ACC112 (cell line): ENCODE measurements around the gene C11orf52.
A peak's percentile ranks its signal among the peaks of the same experiment; 100 is the strongest.
"Not testable (repeated sequence)": the region's sequence is repeated elsewhere in the genome, so short reads cannot be mapped to it uniquely, and the experiment has no call there.

Experiments
- H2AFZ ChIP-seq: fragments of 200-600 bp; sonication (generic); one replicate; pipeline ENCODE4 v1.6.0; 2017; ENCODE audit warnings: antibody characterized with exemption, low read length; ENCODE audit not compliant: unreplicated experiment
- H3K27ac ChIP-seq: fragments of 200-600 bp; sonication (generic); 2 replicates; pipeline ENCODE4 v1.5.1; 2014; ENCODE audit warnings: low read depth, mild to moderate bottlenecking, antibody characterized with exemption, low read length, moderate library complexity
- H3K27me3 ChIP-seq: fragments of 200-600 bp; sonication (generic); 2 replicates; pipeline ENCODE4 v1.6.1; 2014; ENCODE audit warnings: mild to moderate bottlenecking, antibody characterized with exemption, low read length, moderate library complexity, mixed read lengths; ENCODE audit not compliant: insufficient read depth
- H3K36me3 ChIP-seq: fragments of 200-600 bp; sonication (generic); 2 replicates; pipeline ENCODE4 v1.6.1; 2016; ENCODE audit warnings: mild to moderate bottlenecking, antibody characterized with exemption, low read length, moderate library complexity, mixed read lengths; ENCODE audit not compliant: insufficient read depth
- H3K4me1 ChIP-seq: fragments of 200-600 bp; sonication (generic); one replicate; pipeline ENCODE4 v1.6.1; 2016; ENCODE audit warnings: low read length, mixed read lengths; ENCODE audit not compliant: insufficient read depth, unreplicated experiment, control insufficient read depth
- H3K4me3 ChIP-seq: fragments of 200-600 bp; sonication (generic); 2 replicates; pipeline ENCODE4 v1.5.1; 2014; ENCODE audit warnings: mild to moderate bottlenecking, low read depth, low read length
- H3K79me2 ChIP-seq: fragments of 200-600 bp; sonication (generic); one replicate; pipeline ENCODE4 v1.6.0; 2016; ENCODE audit warnings: low read length; ENCODE audit not compliant: control insufficient read depth, unreplicated experiment, insufficient read depth

C11orf52 gene

GRCh38 chr11:111885053-111885452 lies 33.7 kb upstream of the C11orf52 start:
- H3K36me3 ChIP-seq, H3K4me3 ChIP-seq, H3K79me2 ChIP-seq, H3K4me1 ChIP-seq, H3K27ac ChIP-seq, H2AFZ ChIP-seq, H3K27me3 ChIP-seq: not testable (repeated sequence)

DNA sequence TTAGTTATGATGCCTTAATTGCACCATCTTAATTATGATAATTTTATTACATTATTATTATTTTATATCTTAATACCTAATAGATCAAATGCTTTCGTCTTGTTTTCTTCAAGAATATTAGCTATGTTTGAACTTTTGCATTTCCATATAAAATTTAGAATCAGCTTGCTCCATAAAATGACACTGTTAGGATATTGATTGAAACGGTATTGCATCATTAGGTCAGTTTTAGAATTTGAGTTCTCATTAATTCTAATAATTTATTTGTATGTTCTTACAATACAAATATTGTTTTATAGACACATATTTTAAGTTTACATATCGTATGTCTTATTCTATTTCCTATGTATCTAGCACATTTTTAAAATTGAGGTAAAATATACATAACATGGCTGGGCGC lies 32.7 kb upstream of the C11orf52 start:
- H3K4me1 ChIP-seq = no peaks in the 10 kb centered on the region
- H2AFZ ChIP-seq = no peak overlapping the region
- no peak overlapping the region for H3K27ac ChIP-seq
- no peaks in the 10 kb centered on the region for H3K36me3 ChIP-seq
- no peak overlapping the region for H3K4me3 ChIP-seq
- no peaks in the 10 kb centered on the region for H3K27me3 ChIP-seq
- H3K79me2 ChIP-seq = no peaks in the 10 kb centered on the region

GRCh38 chr11:111886844-111887243 lies 31.9 kb upstream of the C11orf52 start:
- Histone ChIP-seq H3K27ac (no peak overlapping the region), H3K36me3 (no peaks in the 10 kb centered on the region), H3K4me3 (no peak overlapping the region), H3K79me2 (no peaks in the 10 kb centered on the region), H2AFZ (no peak overlapping the region), H3K27me3 (no peaks in the 10 kb centered on the region), H3K4me1 (no peaks in the 10 kb centered on the region)

GRCh38 chr11:111905411-111905810 lies 13.3 kb upstream of the C11orf52 start:
- Histone ChIP-seq H3K27me3 (no peaks in the 10 kb centered on the region), H3K36me3 (0 out of 2 replicates have a peak, but pooled peaks cover 5% of the 10 kb centered on the region), H3K27ac (no peak overlapping the region), H3K4me1 (peaks cover 5% of the 10 kb centered on the region), H3K79me2 (peaks cover 3% of the 10 kb centered on the region), H3K4me3 (no peak overlapping the region), H2AFZ (no peak overlapping the region)

- Histone ChIP-seq H3K4me3 (no peak overlapping the region), H3K36me3 (0 out of 2 replicates have a peak, but pooled peaks cover 5% of the 10 kb centered on the region), H3K27ac (no peak overlapping the region), H3K27me3 (no peaks in the 10 kb centered on the region), H3K4me1 (peaks cover 17% of the 10 kb centered on the region), H2AFZ (no peak overlapping the region), H3K79me2 (peaks cover 3% of the 10 kb centered on the region)
These were observed 12.0 kb upstream of the C11orf52 start for GRCh38 chr11:111906680-111907079.

DNA sequence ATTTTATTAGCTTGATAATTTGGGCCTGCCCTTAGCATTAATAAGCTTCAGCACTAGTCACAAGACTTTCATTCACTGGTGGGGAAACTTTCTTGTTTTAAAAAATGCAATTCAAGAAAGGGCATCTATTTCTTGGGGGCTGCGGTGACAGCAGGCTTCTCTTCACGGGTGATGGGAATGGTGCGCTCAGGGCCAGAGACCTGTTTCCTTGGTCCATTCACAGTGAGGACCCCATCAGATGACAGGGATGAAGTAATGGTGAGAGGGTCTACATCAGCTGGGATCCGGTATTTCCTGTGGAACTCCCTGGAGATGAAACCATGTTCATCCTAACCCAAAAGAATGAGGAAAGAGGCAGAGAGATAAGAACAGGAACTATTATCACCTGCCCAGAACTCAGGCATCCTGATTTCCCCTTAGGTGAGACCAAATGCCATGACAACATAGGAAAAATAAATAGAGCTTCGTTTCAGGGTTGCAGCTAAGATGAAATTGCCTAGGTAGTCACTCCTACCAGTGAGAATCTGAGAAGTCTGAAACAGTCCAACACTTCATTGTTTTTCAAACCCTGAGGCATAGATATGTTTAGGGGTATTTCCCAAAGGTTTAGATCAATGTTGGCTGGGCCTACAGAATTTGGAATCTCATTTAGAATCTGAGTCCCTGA lies 9.9 kb upstream of the C11orf52 start:
- Histone ChIP-seq H2AFZ (no peak overlapping the region), H3K79me2 (peaks cover 10% of the 10 kb centered on the region), H3K27me3 (no peaks in the 10 kb centered on the region), H3K36me3 (0 out of 2 replicates have a peak, but pooled peaks cover 5% of the 10 kb centered on the region), H3K4me1 (peaks cover 34% of the 10 kb centered on the region), H3K27ac (no peak overlapping the region), H3K4me3 (no peak overlapping the region)

GRCh38 chr11:111909378-111909777 lies 9.3 kb upstream of the C11orf52 start:
- Histone ChIP-seq H3K27ac (no peak overlapping the region), H3K36me3 (0 out of 2 replicates have a peak, but pooled peaks cover 5% of the 10 kb centered on the region), H3K79me2 (peaks cover 14% of the 10 kb centered on the region), H3K4me1 (peaks cover 40% of the 10 kb centered on the region), H3K27me3 (no peaks in the 10 kb centered on the region), H2AFZ (no peak overlapping the region), H3K4me3 (no peak overlapping the region)

DNA sequence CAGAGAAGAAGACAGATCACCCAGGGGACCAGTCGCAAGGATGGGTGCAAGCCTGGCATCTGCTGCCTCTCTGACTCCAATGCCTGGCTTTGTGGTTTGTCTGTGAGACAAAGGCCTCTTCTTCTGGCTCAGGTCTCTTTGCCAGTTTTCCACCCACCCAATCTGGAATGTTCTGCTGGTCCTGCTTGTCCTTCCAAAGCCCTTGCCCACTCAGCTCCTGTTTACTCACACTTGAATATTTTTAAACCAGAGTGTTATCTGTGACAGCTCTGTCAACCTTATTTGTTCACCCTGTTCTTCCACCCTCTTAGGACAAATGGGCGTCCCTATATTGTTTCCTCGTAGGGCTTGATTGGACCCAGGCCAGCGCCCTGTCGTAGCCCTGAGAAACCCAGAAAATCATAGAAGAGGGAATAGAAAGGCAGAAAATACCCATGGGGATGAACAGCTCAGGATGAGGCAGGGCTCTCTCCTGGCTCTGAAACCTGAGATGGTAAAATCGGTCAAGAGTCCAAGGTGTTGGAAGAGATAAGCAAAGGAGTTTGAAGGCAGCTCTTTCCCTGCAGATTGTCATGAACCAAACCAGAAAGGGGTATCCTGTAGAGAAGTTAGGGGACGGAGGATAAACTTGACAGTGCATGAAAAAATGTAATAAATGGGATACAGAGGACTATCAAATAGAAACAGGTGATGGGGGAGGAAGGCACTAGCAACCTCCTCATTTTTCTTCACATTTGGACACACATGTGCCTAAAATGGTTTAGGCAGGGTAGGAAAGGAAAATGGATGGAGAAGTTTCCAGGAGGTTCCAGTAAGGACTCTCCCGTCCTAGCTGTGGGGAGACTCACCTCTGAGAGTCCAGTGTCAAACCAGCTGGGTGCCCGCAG lies 7.8 kb upstream of the C11orf52 start:
- Histone ChIP-seq H3K4me3 (peak overlapping the region; percentile 73), H3K4me1 (peaks cover 46% of the 10 kb centered on the region), H3K27ac (peak overlapping the region; percentile 78), H3K36me3 (0 out of 2 replicates have a peak, but pooled peaks cover 5% of the 10 kb centered on the region), H3K79me2 (peaks cover 17% of the 10 kb centered on the region), H2AFZ (no peak overlapping the region), H3K27me3 (no peaks in the 10 kb centered on the region)

- Histone ChIP-seq H3K4me3 (peak within 1 kb of the TSS; percentile 73), H3K27ac (peak within 1 kb of the TSS; percentile 78), H2AFZ (peak within 1 kb of the TSS; percentile 28)
These were observed 6.9 kb upstream of the C11orf52 start, which contains the start of gene CRYAB for GRCh38 chr11:111911563-111912401. Gene CRYAB (minus strand): TSS chr11:111911770. CDS start chr11:111911724, 46 bp downstream.

GRCh38 chr11:111912535-111912934 lies 6.2 kb upstream of the C11orf52 start, which contains the start of gene HSPB2:
Gene HSPB2 (plus strand): TSS chr11:111912734. CDS start chr11:111912830, 96 bp downstream.
- H3K79me2 ChIP-seq = peaks cover 17% of the 10 kb centered on the region
- peak within 1 kb of the TSS; percentile 78 for H3K27ac ChIP-seq
- H2AFZ ChIP-seq = peak within 1 kb of the TSS; percentile 34
- 0 out of 2 replicates have a peak, but pooled peaks cover 5% of the 10 kb centered on the region for H3K36me3 ChIP-seq
- H3K4me1 ChIP-seq = peaks cover 46% of the 10 kb centered on the region
- peak within 1 kb of the TSS; percentile 73 for H3K4me3 ChIP-seq
- H3K27me3 ChIP-seq = no peaks in the 10 kb centered on the region

More at GRCh38 chr11:111911563-111912401, 6.9 kb upstream of the C11orf52 start, which contains the start of gene CRYAB:
- Histone ChIP-seq H3K4me1 (peaks cover 46% of the 10 kb centered on the region), H3K36me3 (0 out of 2 replicates have a peak, but pooled peaks cover 5% of the 10 kb centered on the region), H3K27me3 (no peaks in the 10 kb centered on the region), H3K79me2 (peaks cover 17% of the 10 kb centered on the region)
